WI38 (cell line): ENCODE results near the gene FOXRED2.

Experiments
- H3K4me3 ChIP-seq: 2 replicates; pipeline ENCODE4 v1.5.1; 2011; ENCODE audit warnings: low read depth, mild to moderate bottlenecking, control low read depth, low read length
- TF ChIP-seq, protein P1 (sequence below): IDR thresholded peaks from 2 replicates; pipeline ENCODE4 v1.5.1; 2012; ENCODE audit warnings: low read depth, mild to moderate bottlenecking, control low read depth, low read length

FOXRED2 gene

DNA sequence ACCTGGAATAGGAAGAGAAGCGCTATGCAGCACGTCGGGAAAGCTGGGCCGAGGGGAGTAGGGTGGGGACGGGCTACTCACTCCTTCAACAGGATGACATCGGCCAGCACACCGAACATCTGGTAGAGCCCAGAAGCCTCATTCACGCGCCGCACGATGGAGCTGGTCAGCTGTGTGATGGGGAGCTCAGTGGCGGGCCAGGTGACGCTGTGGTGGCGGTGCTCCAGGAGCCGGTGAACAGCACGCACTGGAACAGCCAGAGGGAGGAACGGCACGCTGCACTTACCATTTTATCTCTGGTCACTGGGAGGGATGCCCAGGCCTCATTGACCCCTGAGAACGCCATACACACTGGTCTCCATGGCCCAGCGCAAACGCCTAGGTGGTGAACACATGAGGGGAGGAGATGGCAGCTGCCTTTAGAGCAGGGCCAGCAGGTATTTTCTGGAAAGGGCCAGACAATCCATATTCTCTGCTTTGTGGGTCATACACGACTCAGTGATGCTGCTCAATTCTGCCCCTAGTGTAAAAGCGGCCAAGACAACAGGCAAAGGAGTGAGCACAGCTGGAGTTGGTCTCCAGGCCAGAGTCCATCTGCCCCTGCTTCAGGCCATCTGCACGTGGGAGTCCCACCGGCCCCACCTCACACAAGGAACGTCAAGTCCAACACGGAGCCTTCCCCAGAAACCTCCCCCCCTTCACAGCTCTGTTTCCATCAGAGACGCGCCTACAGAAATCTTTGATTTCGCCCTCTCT, 8.8 kb downstream of the FOXRED2 start:
- H3K4me3 ChIP-seq, result no peak overlapping the region
- TF ChIP-seq, protein P1, sequence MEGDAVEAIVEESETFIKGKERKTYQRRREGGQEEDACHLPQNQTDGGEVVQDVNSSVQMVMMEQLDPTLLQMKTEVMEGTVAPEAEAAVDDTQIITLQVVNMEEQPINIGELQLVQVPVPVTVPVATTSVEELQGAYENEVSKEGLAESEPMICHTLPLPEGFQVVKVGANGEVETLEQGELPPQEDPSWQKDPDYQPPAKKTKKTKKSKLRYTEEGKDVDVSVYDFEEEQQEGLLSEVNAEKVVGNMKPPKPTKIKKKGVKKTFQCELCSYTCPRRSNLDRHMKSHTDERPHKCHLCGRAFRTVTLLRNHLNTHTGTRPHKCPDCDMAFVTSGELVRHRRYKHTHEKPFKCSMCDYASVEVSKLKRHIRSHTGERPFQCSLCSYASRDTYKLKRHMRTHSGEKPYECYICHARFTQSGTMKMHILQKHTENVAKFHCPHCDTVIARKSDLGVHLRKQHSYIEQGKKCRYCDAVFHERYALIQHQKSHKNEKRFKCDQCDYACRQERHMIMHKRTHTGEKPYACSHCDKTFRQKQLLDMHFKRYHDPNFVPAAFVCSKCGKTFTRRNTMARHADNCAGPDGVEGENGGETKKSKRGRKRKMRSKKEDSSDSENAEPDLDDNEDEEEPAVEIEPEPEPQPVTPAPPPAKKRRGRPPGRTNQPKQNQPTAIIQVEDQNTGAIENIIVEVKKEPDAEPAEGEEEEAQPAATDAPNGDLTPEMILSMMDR, result no peak

- H3K4me3 ChIP-seq, result no peak overlapping the region
- TF ChIP-seq, protein P1, result no peak
Measured at GRCh38 chr22:36493690-36494110, 13.1 kb downstream of the FOXRED2 start.

GRCh38 chr22:36492109-36492508, 14.7 kb downstream of the FOXRED2 start:
- H3K4me3 ChIP-seq, result no peak overlapping the region
- TF ChIP-seq, protein P1, result no peak

- TF ChIP-seq, protein P1, result no peak
- H3K4me3 ChIP-seq, result no peak overlapping the region
Measured at GRCh38 chr22:36491155-36491554, 15.7 kb downstream of the FOXRED2 start.

DNA sequence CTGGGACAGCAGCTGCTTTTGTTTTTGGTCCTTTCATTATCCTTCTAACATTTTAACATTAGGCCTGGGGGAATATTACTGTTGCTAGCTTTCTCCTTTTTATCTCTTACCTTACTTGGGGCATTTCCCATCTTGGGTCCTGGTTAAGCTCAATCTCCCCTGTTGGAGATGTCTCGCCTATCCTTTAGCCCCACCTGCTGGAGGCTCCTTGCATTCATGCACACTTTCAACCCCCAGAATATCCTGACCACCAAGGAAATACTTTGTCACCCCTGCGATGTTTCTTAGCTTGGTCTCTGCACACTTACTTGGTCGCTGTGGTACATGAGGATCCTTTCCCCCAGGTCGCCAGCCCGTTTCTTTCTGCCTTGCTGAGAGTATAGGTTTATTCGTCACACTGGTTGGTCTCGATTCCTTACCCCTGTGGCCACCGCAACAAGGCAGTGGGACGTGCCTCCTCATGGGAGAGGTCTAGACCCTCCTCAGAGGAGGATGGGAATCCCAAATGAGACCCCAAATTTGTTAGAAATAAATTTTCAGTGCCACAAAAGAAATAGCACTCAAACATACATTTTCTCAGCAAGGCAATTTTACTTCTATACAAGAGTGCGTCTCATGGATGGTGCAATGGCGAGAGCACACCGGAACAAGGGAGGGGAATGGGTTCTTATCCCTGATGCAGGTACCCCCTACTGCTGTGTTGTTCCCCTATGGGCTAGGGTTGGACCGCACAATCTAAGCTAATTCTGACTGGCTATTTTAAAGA, 20.0 kb downstream of the FOXRED2 start:
- TF ChIP-seq, protein P1, result peak; percentile 82

DNA sequence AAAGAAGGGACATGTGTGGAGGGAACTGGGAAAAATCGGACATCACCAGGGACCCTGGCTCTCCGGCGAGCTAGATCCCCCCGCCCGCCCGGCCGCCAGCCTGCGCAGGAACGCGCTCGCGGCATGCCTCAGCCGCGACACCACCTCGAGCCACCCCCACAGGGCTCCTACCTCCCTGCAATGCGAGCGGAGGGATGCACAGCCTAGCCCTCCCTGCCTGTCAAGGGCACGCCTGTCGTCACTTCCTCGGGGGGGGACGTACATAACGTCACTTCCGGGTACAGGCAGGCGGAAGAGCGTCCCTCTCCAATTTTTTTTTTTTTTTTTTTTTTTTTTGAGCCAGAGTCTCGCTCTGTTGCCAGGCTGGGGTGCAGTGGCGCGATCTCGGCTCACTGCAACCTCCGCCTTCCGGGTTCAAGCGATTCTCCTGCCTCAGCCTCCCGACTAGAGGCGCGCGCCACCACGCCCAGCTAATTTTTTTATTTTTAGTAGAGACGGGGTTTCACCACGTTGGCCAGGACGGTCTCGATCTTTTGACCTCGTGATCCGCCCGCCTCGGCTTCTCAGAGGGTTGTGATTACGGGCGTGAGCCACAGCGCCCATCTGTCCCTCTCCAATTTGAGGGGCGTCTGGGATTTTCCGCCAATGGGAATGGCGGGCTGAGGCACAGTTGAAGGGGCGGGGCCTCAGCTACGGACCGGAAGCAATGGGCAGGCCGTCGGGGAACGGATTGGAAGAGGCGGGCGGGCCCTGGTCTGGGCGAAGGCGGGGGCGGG, 25.3 kb downstream of the FOXRED2 start, which contains the start of gene TXN2:
Gene TXN2, minus strand, starts transcription at position 248 of the 776 bp plus-strand sequence. CDS start 803 bp downstream, outside the sequence.
- H3K4me3 ChIP-seq, result peak within 1 kb of the TSS; percentile 69
- TF ChIP-seq, protein P1, result no peak

More for the DNA sequence above, 20.0 kb downstream of the FOXRED2 start:
- no peak overlapping the region for H3K4me3 ChIP-seq
